Upper lobe of right lung (tissue), 1 donor: ENCODE data around the gene GAL3ST2. TPM values are rescaled to one million over a fixed set of nuclear protein-coding genes. Genes with fewer than 3 reads are reported as not detected.
"Not testable (repeated sequence)": the region's sequence is repeated elsewhere in the genome, so short reads cannot be mapped to it uniquely, and the experiment has no call there.

Experiments used
- ATAC-seq: fragments of 200-7000 bp; cut with Tn5 transposase; one replicate; pipeline ENCODE4 v1.9.1; 2020; ENCODE audit warnings: mild to moderate bottlenecking, moderate library complexity
- DNase-seq: peaks from one replicate; pipeline ENCODE4 v3.0.0-alpha.2; 2020
- H3K27ac ChIP-seq: fragments of 200-600 bp; one replicate; pipeline ENCODE4 v1.8.0; 2022
- H3K27me3 ChIP-seq: fragments of 200-600 bp; one replicate; pipeline ENCODE4 v1.8.0; 2022; ENCODE audit warnings: mild to moderate bottlenecking
- H3K36me3 ChIP-seq: fragments of 200-600 bp; one replicate; pipeline ENCODE4 v1.8.0; 2022
- H3K4me1 ChIP-seq: fragments of 200-600 bp; one replicate; pipeline ENCODE4 v1.8.0; 2022
- H3K4me3 ChIP-seq: fragments of 200-600 bp; one replicate; pipeline ENCODE4 v1.8.0; 2022; ENCODE audit warnings: mild to moderate bottlenecking
- H3K9me3 ChIP-seq: fragments of 200-600 bp; one replicate; pipeline ENCODE4 v1.8.0; 2022
- intact Hi-C: fragments of 100-400 bp; cut with DNase I; formaldehyde crosslinking; loops from one replicate; pipeline ENCODE4 v1.11.0; 2022
- total RNA-seq: library from RNA; stranded (reverse); fragmentation: NEBNext Ultra II Directional; extraction: Animal tissue kit (Norgen Biotek cat#: 25700); gene quantifications from one replicate; pipeline ENCODE4 v1.2.1, GENCODE V29; 2021
- TF ChIP-seq, protein P1 (sequence below): fragments of 200-600 bp; IDR thresholded peaks from one replicate; pipeline ENCODE4 v1.8.0; 2022; ENCODE audit warnings: antibody characterized with exemption
- donor health status: DM: no; HTN: yes; CAD: no; lungs with severe emphysema.

The GAL3ST2 gene
- total RNA-seq, 1 donor from 2014 or later = not detected

DNA sequence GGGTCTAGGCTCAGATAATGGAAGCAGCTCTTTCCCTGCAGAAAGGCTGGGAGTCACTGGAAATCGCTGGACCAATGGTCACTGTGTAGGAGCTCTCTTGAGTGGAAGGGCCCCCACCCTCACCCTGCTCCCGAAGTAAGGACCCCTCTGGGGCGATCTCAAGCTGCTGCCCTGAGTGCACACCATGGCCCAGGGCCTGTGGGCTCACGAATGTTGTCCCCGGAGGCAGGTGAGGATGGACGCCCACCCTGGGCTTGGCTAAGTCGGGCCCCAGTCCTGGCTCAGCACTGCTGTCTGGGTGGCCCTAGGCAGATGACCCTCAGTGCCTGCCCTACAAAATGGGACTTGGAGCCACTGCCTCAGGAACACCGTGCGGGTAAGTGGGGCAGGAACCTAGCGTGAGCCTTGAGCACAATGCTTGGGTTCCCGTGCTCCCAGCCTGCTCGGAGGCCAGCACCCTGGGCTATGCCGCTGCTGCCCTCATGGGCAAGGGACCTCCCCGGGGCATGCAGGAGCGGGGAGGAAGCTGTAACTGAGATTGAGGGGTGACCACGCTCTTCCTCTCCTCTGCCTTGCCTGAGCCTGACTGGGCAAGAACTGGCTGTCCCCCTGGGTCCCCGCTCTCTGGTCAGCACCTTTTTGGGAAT lies 38.5 kb upstream of the GAL3ST2 start:
- Histone ChIP-seq H3K27ac (no peak overlapping the region), H3K4me1 (peaks cover 14% of the 10 kb centered on the region), H3K36me3 (no peaks in the 10 kb centered on the region), H3K4me3 (no peak overlapping the region), H3K9me3 (no peaks in the 10 kb centered on the region), H3K27me3 (no peaks in the 10 kb centered on the region)
- no peak for ATAC-seq
- DNase-seq = no peak
- intact Hi-C loops = no loop called here
- TF ChIP-seq, protein P1, sequence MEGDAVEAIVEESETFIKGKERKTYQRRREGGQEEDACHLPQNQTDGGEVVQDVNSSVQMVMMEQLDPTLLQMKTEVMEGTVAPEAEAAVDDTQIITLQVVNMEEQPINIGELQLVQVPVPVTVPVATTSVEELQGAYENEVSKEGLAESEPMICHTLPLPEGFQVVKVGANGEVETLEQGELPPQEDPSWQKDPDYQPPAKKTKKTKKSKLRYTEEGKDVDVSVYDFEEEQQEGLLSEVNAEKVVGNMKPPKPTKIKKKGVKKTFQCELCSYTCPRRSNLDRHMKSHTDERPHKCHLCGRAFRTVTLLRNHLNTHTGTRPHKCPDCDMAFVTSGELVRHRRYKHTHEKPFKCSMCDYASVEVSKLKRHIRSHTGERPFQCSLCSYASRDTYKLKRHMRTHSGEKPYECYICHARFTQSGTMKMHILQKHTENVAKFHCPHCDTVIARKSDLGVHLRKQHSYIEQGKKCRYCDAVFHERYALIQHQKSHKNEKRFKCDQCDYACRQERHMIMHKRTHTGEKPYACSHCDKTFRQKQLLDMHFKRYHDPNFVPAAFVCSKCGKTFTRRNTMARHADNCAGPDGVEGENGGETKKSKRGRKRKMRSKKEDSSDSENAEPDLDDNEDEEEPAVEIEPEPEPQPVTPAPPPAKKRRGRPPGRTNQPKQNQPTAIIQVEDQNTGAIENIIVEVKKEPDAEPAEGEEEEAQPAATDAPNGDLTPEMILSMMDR = no peak

DNA sequence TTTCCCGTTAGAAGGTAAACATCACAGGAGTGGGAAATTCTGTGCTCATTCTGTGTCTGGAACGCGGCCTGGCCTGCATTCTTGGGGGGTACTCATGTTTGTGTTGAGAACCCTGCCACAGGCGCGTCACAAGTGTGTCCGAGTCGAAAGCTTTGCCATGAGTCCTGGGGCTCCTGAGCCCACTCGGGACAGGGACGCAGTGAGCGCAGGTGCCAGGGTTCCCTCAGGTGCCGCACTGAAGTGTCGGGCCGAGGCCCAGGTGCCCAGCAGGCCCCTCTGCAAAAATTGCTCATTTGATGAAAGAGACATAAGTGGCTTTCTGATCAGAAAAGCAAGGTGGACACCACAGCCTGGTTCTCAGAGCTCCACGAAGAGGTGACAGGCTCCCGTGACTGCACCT lies 37.4 kb upstream of the GAL3ST2 start:
- ATAC-seq (no peak), DNase-seq (no peak)
- TF ChIP-seq, protein P1 = no peak
- no peaks in the 10 kb centered on the region for H3K9me3 ChIP-seq
- intact Hi-C loops = no loop called here
- H3K27ac ChIP-seq = no peak overlapping the region
- peaks cover 8% of the 10 kb centered on the region for H3K36me3 ChIP-seq
- H3K4me3 ChIP-seq = no peak overlapping the region
- H3K27me3 ChIP-seq = no peaks in the 10 kb centered on the region
- peaks cover 6% of the 10 kb centered on the region for H3K4me1 ChIP-seq

DNA sequence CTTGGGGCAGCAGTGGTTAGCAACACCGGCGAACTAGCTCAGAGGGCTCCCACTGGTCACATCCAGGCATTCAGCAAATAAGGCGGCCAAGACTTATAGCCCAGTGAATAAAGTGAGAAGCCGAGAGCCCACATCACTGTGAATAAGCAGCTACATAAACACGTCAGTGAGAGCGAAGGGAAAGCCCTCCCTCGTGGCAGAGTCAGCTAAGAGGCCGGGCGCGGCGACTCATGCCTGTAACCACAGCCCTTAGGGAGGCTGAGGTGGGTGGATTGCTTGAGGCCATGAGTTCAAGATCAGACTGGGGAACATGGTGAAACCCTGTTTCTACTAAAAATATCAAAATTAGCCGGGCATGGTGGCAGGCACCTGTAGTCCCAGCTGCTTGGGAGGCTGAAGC lies 37.0 kb upstream of the GAL3ST2 start:
- DNase-seq = no peak
- ATAC-seq = no peak

DNA sequence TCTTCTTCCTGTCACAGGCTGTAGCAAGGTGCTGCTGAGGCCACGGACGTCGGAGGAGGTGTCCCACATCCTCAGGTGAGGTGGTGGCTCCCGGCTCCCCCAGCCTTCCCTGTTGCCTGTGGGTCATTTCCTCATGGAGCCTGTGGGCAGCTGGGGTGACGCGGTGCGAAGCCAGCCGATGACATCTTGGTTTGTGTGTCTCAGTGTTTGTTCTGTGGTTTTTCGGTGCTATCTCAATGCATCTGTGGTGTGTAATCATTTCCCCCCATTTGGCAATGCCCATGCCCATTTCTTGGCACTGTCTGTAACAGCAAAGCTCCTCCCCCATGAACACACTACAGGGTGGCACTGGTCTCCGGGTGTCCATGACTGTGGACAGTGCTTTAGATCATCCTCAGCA lies 35.6 kb upstream of the GAL3ST2 start:
- intact Hi-C loops = no loop called here
- TF ChIP-seq, protein P1 = no peak
- no peaks in the 10 kb centered on the region for H3K27me3 ChIP-seq
- H3K4me1 ChIP-seq = no peaks in the 10 kb centered on the region
- H3K4me3 ChIP-seq = no peak overlapping the region
- H3K36me3 ChIP-seq = peaks cover 15% of the 10 kb centered on the region
- peak; percentile 47 for ATAC-seq
- H3K9me3 ChIP-seq = no peaks in the 10 kb centered on the region
- DNase-seq = no peak
- no peak overlapping the region for H3K27ac ChIP-seq

More for the DNA sequence above, 37.0 kb upstream of the GAL3ST2 start:
- H3K4me3 ChIP-seq = no peak overlapping the region
- H3K9me3 ChIP-seq = no peaks in the 10 kb centered on the region
- peaks cover 6% of the 10 kb centered on the region for H3K4me1 ChIP-seq
- no peak overlapping the region for H3K27ac ChIP-seq
- no peaks in the 10 kb centered on the region for H3K27me3 ChIP-seq
- H3K36me3 ChIP-seq = peaks cover 8% of the 10 kb centered on the region
- TF ChIP-seq, protein P1 = no peak
- intact Hi-C loops = no loop called here

DNA sequence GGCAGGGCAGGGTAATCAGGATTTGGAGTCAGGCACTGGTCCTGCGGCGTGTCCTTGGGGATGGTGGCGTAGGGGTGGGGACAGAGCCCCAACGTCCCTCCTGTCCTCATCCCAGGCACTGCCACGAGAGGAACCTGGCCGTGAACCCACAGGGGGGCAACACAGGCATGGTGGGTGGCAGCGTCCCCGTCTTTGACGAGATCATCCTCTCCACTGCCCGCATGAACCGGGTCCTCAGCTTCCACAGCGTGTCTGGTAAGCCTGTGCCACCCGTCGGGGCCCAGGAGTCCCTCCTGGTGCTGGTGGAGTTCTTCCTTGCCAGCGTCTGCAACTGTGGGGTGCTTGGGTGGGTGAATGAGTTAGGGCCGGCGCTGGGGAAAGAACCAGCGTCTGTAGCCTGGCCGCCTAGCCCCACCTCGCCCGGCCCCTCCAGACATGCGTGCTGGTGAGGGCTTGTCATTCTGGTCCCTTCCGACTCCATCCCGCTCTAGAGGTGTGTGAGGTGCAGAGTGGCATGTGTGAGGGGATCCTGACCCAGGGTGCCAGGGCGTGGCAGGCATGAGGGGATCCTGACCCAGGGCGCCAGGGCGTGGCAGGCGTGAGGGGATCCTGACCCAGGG lies 34.2 kb upstream of the GAL3ST2 start:
- ATAC-seq (no peak), DNase-seq (no peak)
- TF ChIP-seq, protein P1 = no peak
- H3K4me3 ChIP-seq = no peak overlapping the region
- H3K9me3 ChIP-seq = no peaks in the 10 kb centered on the region
- no peaks in the 10 kb centered on the region for H3K4me1 ChIP-seq
- H3K27ac ChIP-seq = no peak overlapping the region
- no peaks in the 10 kb centered on the region for H3K27me3 ChIP-seq
- intact Hi-C loops = no loop called here
- peaks cover 15% of the 10 kb centered on the region for H3K36me3 ChIP-seq

DNA sequence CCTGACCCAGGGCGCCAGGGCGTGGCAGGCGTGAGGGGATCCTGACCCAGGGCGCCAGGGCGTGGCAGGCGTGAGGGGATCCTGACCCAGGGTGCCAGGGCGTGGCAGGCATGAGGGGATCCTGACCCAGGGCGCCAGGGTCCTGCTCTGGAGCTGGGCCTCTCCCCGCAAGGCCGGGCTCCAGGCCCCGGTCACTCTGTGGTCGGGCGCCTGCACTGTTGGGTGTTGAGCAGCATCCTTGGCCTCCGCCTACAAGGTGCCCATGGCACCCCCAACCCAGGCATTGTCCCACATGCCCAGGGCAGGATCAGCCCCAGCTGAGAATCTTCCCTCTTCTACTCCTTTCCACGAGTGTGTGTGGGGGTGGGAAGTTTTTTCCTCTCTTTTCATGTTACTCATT lies 33.6 kb upstream of the GAL3ST2 start:
- peaks cover 15% of the 10 kb centered on the region for H3K36me3 ChIP-seq
- H3K27me3 ChIP-seq, ATAC-seq, intact Hi-C loops, H3K4me3 ChIP-seq, DNase-seq, H3K4me1 ChIP-seq, H3K9me3 ChIP-seq, H3K27ac ChIP-seq: not testable (repeated sequence)
